Skin of body (tissue), 2 donors: ENCODE measurements around the gene ERCC6L2. TPM values are rescaled to one million over a fixed set of nuclear protein-coding genes. Genes with fewer than 3 reads are reported as not detected.

Experiments
- DNase-seq: peaks from one replicate; lab custom pipeline; 2025; lab: John Stamatoyannopoulos, UW
- total RNA-seq: library from RNA; depleted of rRNA; stranded (reverse); fragments of >200 nt; gene quantifications from one replicate; pipeline ENCODE4 v1.2.3, GENCODE V29; 2014

The ERCC6L2 gene, protein sequence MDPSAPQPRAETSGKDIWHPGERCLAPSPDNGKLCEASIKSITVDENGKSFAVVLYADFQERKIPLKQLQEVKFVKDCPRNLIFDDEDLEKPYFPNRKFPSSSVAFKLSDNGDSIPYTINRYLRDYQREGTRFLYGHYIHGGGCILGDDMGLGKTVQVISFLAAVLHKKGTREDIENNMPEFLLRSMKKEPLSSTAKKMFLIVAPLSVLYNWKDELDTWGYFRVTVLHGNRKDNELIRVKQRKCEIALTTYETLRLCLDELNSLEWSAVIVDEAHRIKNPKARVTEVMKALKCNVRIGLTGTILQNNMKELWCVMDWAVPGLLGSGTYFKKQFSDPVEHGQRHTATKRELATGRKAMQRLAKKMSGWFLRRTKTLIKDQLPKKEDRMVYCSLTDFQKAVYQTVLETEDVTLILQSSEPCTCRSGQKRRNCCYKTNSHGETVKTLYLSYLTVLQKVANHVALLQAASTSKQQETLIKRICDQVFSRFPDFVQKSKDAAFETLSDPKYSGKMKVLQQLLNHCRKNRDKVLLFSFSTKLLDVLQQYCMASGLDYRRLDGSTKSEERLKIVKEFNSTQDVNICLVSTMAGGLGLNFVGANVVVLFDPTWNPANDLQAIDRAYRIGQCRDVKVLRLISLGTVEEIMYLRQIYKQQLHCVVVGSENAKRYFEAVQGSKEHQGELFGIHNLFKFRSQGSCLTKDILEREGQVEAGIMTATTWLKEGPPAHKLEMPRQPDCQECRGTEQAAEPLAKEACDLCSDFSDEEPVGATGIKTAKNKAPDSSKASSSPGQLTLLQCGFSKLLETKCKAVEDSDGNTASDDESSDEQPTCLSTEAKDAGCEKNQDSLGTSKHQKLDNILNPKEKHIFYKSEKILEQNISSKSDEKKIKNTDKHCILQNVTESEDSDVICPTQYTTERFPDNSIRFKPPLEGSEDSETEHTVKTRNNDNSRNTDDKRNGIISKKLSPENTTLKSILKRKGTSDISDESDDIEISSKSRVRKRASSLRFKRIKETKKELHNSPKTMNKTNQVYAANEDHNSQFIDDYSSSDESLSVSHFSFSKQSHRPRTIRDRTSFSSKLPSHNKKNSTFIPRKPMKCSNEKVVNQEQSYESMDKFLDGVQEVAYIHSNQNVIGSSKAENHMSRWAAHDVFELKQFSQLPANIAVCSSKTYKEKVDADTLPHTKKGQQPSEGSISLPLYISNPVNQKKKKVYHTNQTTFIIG (N-terminal part only)
- total RNA-seq = 91.1 TPM

DNA sequence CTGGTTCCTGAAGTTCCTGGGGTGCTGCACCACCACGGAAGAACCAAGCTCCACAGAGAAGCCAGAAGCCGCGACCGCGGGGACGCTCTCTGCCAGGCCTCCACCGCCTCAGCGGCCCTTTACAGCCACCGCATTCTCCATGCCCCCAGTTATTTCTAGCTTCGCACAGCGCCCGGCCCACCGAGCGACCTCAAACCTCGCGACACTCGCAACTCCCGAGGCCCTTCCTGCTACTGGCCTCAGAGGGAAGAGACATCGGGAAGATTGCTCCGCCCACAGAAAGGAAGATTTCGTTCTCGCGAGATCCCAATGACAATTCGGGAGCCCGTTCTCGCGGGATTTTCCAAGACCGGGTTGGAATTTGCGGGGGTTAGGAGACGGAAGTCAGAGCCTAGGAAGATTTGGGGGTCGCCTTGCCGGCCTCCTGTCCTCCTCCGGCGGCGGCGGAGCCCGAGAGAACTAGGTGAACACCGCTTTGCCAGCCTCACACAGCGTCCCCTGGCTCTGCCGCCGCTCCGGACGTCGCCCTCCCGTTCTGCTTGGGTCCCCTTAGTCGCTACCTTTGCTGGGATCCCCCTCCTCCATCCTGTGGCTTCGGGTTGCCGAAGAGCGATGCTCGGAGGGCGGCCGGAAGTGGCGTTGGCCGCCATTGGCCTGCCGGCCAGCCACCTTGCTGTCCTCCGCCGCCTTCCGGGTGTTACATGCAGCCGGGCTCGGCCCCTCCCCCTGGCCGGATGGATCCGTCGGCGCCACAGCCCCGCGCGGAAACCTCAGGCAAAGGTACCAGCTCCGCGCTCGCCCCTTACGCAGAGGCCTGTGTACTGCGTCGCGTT, at the start of gene ERCC6L2:
Gene ERCC6L2 (plus strand): TSS at position 387 of the 833 bp plus-strand sequence. CDS start 348 bp downstream, at position 735.
- DNase-seq = peak; percentile 98

DNA sequence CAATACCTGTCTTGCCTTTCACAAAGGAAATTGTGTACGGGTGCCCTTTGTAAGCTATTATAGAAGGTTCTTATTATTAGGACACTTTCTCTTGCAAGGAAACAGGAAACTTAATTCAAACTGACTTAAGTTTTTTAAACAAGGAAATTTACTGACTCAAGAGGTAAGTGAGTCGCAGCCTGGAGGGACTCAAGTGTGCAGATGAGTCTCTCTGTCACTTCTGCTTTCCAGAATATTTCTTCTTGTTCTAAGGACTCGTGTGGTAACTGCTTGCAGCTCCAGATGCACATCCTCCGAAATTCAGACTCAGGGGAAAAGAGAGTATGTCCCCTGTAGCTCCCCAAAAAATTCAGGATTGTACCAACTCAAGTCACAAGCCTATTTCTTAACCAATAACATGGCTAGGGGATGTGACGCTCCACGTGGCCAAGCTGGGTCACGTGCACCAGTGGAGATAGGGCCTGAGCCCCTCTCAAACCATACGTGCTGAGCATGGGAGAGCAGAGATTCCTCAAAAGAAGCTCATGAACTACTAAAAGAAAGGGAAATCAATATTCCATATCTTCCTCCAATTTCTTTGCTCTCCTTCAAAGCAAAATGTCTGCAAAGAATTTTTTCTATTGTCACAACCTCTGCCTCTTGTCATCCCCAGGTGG, 49.2 kb upstream of the ERCC6L2 start:
- no peak for DNase-seq

DNA sequence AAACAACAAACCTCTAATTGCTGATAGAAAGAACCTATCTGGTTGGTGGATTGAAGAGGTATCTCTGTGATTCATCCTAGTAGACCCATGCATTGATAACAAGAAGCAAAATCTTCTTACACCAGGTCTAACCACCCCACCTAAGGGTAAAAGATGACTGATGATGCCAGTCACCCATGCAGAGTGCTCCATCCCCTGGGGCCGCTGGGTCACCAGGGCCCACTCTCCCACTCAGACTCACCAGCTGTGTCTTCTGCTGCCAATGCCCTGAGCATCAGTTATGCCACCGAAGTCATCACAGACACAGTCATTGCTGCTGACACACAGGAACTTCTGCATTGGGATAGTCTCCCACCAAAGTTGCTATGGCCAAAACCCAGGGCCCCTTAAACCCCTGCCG, 44.7 kb upstream of the ERCC6L2 start:
- DNase-seq = no peak

DNA sequence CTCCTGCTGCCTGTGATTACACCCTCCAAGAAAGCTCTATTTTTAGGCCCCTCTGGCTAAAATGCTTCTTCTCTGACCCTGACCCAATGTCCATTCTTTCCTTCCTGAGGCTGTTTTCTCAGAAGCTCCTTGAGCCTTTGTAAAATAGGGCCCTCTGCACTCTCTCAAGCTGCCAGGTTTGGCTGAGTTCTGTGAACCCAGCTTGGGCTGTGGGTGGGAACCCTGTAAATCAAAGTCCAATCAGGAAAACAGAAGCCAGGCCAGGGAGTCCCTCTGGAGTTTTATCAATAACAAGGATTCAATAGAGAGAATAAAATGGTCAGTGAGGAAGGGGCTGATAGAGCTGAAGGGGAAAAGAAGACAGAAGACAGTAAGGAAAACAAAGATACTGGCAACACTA, 43.7 kb upstream of the ERCC6L2 start:
- no peak for DNase-seq

DNA sequence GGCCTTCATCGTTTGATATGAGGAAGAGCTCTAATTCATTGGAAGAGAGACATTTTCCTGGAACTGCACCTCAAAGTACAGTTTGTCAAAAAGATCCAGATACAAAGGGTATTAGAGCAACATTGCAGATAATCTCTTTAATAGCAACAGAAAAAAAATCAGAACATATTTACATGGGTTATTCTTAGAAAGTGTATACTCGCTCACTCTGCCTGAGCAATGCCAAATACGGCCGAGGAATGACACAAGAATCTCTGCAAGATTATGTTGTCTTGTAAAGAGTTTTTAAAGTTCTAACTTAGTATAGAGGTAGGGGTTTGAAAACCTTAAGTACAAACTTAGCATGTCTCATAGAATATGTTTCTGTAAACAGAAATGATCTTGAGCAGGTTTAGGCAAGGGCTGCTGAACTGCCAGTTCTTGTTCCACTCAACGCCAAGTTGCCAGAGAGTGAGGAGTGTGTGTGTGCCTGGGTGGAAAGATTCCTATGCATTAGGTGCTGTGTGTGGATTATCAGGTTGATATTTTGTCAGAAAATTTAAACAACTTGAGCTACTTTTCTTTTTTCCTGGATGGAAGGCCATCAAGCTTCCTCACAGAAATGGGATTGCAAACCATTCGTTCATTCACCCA, 41.8 kb upstream of the ERCC6L2 start:
- no peak for DNase-seq

DNA sequence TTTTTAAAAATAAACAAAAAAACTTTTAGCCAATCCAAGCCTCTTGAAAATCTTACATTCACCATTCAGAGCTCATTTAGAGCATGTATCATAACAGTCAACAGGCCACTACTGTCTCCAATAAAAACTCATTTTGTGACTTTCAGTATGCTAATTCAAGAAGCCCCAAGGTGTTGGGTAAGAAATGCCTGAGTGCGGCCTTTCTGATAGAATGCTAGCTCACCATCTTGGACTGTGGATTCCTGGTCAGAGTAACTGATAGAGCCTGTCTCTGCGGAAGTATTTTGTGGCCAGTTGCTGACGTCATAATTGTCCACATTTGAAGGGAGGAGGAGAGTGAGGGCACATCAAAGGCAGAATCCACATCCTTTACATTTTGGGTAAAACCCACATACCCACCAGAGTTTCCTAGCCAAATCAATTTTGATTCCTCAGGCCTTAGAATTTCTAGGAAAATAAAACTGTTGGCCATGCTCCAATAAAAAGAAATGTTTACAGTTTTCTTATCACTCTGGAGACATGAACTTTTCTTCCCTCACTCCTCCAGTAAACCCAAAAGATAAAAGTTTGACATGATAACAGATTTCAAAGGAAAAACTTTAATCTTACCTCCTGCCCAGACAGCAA, 41.1 kb upstream of the ERCC6L2 start:
- DNase-seq = no peak

DNA sequence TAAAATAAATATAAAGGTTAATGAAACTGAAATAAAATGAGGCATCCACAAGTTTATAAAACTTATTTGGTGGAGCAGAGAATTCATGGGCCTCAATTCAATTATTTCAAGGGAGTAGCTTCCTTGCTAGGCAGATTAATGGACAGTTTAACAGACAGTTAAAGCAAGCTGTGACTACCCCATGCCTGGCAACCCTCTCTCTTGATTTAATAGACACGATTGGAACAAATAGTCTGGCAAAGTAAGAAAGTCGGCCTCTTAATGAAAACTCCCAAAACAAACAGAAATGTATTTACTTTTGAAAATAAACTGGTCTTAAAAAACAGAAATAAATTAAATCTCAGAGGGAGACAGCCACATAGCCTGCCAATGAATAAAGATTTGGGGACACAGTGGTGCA, 40.1 kb upstream of the ERCC6L2 start:
- no peak for DNase-seq

DNA sequence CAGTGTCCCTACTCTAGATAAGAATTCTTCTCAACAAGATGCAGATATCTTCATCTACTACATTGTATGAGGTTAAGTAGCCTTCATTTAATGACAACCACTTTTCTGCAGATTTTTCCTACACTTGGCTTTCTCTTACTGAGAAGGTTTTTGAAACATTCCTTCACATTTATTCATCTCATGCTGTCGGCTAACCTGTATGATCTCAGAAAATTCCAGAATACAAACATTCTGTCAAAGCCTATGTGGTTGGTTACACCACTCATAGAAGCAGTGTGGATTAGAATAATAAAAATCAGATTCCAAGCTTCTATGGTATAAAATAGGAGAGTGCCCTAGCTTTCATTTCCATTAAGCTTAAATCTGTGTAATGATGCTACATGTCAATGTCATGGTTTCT, 39.4 kb upstream of the ERCC6L2 start:
- no peak for DNase-seq

DNA sequence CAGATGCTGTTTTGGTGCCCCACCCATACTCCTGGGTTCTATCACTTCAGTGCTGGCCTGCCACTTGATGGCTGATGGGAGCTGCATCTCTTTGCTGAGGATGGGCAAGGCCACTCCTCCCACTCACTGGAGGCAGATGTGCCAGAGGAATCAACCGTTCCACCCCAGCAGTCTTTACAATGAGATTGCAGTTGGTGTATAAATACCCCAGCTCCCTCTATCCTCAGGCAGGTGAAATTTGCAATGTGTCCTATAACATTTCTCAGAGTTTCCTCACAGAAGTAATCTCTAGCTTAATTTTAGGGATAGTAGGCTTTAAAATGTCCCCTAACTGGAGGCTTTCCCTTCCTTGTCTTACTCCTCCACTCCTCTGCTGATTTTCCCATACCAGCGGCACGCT, 36.5 kb upstream of the ERCC6L2 start:
- DNase-seq = no peak

DNA sequence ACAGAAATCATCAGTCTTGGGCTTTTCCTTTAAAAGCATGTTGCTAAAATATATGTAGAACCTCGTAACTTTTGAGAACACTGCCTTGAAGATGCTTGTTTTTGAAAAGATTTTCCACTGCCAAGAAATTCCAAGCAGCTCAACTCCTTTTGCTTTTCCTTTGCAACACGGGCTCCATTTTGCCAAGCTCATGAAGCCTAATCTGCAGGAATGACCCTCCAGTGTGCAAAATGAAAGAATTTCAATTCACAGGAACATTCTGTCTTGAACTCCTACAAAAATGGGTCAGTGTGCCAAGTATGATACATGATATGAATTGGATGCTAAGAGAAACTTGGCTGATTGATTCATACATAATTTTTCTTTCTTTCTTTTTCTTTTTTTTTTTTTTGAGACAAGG, 35.4 kb upstream of the ERCC6L2 start:
- peak; percentile 54 for DNase-seq

DNA sequence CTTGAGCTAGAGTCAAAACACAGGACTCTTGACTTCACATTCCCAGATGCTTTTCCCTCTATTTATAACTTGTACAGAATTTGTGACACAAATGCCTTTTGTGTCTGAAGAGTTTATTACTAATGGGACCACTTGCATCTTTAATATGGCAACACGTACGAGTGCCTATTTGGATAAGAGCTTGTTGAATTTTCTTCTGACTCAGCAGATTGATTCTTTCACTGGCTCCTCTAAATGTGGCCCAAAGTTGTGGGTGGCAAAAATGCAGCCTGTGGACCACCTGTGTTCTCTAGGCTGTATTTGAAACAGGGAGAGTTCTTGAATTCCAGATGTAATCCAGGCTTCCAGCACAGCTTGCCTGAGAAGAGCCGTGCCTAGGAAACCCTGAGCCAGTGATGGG, 34.1 kb upstream of the ERCC6L2 start:
- peak; percentile 45 for DNase-seq

DNA sequence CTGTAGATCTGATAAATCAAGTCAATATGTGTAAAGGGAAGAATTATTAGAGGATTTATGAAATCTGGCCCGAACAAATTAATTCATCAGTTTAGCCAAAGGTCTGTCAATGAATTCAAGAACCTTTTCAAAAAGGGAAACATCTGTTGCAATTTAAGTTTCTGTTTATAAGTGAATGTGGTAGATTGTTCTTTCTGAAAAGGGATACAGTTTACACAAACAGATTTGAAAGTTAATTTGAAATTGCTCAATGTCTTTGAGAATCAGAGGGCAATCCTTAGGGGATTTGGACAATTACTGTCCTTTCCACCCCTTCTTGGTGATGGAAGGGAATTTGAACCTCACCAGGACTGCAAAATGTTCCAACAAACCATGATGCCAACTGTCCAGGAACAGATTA, 29.7 kb upstream of the ERCC6L2 start:
- DNase-seq = peak; percentile 33

DNA sequence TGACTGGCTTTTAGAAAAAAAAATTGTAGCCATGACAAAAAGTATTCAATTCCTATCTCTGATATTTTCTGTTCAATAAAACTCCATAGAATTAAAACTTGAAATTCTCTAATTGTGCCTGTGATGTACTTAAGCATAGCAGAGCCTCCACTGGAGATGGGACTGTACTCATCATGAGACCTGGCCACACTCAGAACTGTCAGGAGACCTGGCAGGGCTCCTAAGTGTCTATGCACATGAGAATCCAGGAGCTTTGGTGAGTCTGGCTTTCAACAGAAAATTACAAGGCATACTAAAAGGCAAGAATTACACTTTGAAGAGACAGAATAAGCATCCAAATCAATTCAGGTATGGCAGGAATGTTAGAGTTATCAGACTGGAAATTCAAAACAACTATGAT, 26.7 kb upstream of the ERCC6L2 start:
- no peak for DNase-seq

DNA sequence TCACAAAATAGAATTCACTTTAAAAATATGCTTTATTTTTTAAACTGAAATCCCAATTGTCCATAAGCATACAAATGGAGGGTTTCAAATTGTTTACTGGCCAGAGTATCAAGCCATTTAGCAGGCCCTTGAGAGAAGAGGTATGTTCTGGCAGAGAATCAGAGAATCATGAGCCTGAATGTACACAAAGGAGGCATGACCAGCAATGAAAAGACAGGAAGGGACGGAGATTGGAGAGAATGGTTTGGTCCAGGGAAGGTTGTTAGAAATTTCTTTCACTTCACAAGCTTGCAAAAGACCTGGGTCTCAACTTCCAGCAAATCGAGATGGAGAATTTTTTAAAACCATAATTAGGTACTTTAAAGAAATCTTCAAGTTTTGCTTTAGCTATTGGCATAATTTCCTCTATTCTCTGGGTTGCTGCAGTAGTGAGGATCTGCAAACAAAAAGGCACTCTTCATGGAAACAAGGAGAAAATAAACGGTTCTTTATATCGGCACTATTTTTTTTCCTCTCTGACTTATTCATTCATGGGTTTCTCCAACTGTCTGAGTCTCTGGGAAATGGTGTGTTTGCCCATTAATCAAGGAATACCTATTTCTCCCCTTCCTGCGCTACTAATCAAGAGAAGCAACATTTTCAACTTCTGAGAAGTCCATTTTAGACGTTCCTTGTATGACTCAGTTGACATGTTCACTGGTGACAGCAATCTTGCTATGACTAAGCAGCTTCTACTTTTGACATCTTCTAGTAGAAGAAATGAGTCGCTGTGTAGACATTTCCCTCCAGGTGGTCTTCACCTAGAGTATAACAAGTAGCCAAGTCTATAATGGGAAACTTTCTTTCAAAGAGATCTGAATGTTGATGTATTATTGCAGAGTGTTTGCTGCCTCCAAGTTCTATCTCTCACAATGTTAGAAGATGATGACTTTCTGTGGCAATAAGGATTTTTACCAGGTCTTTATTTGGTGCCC, 23.1 kb upstream of the ERCC6L2 start:
- DNase-seq = peak; percentile 14

DNA sequence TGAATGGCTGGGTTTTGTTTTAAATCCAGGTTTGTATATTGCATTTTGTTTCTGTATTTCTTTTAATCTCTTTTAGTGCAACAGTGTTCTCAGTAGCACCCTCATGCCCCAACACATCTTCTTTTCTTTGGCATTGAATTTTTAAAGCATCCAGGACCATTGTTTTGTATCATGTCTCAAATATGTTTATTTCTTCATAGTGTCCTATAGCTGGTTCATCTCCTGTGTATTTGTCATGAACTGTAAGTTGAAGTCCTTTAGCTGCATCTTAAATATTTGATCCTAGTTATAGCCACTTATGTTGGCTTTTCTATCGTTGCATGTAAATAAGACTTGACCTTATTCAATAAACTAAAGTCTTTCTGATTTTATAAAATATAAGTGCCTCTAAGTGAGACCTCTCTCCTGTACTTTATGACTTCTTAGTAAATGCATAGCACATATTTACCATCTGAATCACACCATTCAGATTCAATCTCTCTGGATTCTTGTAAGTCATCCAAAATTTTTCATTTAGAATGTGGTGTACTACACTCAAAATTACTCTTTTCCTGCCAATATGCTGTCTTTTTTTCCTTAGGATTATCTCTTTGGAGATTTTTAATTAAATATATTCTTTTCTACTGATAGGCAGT, 21.0 kb upstream of the ERCC6L2 start:
- DNase-seq = peak; percentile 29

DNA sequence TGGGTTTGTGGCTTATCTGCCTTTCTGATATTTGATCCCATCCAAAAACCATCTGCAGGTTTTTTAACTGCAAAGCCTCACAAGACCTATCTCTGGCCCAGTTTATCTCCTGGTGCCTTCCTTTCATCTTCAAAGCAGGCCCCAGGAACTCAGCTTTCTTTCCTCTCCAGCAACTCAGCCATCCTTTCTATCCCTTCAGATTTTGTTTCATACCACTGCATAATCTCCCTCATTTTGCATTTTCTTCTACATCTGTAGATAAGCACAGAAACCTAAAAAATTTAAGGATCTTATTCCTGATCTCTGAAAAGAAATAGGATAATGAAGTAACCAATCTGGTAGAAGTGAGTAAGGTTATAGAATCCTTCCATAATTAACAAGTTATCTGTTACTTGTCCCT, 19.5 kb upstream of the ERCC6L2 start:
- no peak for DNase-seq

DNA sequence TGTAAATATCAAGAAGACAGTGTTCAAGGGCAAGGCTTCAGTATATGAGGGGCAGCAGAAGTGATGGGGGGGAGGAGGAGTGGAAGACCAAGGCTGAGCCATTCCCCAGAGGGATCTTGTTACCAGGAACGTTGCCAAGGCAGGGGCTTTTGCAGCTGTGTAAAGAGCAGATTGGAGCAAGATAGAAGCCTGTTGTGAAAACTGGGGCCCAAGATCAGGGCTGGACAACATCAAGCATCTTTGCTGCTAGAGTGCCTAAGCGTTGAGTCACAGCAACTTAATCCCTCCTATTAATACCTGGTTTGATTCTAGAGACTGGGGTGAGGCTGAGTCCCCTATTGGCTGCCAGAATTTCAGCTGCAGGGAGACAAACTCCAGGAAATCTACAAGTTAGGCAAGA, 18.4 kb upstream of the ERCC6L2 start:
- peak; percentile 34 for DNase-seq

DNA sequence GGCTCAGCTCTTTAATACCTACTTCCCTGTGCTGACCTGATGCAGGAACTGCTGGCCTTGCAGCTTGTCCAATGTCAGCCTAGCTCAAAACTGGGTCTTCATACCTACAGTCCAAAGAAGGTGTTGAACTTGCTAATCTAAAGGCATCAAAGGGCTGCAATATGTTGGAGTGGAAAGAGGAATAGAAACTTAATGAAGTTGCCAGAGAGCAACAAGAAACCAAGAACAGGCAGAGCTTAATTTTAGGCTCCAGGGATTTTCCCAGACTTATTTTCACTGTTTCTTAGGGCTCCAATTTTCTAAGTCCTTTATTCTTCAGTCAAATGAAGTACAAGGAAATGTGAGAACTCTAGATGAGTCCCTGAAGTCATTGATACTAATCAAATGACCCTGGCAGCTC, 17.6 kb upstream of the ERCC6L2 start:
- DNase-seq = no peak
